HG02763 (cell line): Measurements from ENCODE around the gene IL20RB.
"Not testable (repeated sequence)": the region's sequence is repeated elsewhere in the genome, so short reads cannot be mapped to it uniquely, and the experiment has no call there.

ENCODE experiments used
- ATAC-seq: cut with Tn5 transposase; IDR thresholded peaks from one replicate; pipeline ENCODE4 v1.9.1; 2021; ENCODE audit warnings: mild to moderate bottlenecking, moderate library complexity; ENCODE audit not compliant: unreplicated experiment

The IL20RB gene

GRCh38 chr3:136982520-136983138, 24.8 kb downstream of the IL20RB start:
- ATAC-seq, result no peak

- no peak for ATAC-seq
These were observed 27.1 kb downstream of the IL20RB start for GRCh38 chr3:136984837-136985236.

GRCh38 chr3:136987398-136987980, 29.7 kb downstream of the IL20RB start:
- ATAC-seq, result not testable (repeated sequence)

DNA sequence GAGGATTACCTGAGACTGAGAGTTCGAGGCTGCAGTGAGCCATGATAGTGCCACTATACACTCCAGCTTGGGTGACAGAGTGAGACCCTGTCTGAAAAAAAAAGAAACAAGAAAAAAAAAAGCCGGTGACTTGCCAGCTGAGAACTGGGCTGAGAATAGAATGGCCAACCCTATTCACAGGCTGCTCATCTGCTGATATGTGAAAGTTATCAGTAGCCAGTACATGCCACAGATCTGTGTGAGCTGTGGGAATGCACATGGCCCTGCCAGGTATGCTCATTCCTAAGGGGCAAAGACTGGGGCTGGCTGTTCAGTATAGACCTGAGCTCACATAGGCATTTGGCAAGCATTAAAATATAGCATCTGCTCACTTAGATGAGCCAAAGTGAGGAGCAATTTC, 30.9 kb downstream of the IL20RB start:
- no peak for ATAC-seq

DNA sequence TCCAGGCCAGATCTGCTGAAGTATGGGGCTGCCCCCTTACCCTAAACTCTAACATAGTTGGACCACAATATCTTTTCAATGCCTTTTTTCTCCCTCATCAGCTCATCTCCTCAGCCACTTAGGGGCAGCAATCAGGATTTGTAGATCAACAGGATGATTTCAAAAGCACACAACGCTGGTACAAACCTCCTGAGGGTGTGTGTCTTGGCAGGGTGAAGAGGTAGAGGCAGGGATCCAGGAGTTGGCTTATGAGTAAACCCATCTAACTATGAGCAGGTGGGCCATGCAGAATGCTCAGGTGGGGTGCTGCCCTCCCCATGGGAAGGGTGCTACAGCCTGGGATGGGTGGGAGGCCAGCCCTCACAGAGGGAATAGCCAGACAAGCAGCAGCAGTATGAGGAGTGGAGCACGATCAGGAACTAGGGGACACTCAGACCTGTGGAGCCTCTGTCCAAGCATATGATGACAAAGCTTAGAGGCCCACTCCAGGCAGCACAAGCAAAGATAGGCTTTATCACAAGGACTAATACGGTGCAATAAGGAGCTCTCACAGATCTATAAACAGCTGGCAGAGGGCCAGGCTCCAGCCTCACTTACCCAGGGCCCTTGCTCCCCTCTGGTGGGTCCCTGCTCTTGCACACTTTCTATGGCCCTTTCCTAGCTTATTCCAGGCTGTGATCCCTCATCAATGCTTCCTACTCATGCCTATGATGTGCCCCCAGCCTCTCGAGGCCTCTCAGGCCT, 32.2 kb downstream of the IL20RB start:
- ATAC-seq, result no peak

GRCh38 chr3:136990826-136991225, 33.0 kb downstream of the IL20RB start:
- ATAC-seq, result no peak

DNA sequence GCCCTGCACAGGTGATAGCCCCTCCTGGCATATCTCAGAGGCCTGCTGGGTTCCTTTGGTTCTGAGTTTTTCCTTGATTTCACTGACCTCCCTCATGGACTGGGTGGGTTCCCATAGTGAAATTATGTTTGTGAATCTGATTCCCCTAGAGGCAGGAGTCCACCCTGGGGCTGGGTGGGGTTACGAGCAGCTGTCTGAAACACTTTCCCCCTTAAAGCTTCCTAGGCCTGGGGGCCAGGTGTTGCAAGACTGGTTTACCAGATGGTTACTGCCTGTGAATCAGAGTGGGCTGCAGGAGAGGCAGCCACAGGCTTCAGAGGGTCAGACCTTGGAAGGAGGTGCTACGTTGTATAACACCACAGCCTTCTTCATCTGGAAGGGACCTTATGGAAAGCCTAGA, 34.3 kb downstream of the IL20RB start:
- ATAC-seq, result no peak

GRCh38 chr3:136994772-136995516, 37.2 kb downstream of the IL20RB start:
- no peak for ATAC-seq

DNA sequence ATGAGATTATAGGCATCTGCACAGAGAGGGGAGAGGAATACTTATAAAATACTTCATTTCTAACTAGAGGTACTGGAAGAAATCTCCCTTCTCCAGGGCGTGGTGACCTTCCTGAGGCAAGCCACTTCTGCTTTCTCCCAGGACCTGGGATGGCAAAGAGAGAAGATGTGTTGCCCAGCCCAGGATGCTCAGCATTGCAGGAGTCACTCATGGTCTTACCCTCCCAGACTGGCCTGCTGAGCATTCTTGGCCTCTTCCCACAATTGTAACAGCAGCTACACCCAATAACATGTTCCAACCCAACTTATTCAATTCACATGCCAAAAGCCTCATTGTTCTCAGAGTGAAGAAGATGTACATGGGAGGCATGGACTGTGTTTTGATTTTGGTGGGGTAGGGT, 37.9 kb downstream of the IL20RB start:
- no peak for ATAC-seq

DNA sequence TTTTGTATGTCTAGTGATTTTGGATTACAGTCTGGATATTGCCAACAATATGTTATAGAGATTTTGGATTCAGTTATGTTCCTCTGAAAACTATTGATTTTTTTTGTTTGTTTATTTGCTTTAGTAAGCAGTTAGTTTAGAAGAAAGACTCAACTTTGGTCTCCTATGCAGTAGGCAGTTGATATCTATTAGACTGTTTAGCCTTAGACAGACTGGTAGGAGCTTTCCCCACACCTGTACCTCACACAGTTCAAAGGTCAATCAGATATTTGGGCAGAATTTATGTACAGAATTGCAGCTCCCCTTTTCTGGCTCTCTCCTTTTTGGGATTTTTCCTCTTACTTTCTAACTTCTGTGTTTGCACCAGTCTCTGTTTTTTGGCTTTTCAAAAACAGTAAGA, 42.3 kb downstream of the IL20RB start:
- no peak for ATAC-seq

DNA sequence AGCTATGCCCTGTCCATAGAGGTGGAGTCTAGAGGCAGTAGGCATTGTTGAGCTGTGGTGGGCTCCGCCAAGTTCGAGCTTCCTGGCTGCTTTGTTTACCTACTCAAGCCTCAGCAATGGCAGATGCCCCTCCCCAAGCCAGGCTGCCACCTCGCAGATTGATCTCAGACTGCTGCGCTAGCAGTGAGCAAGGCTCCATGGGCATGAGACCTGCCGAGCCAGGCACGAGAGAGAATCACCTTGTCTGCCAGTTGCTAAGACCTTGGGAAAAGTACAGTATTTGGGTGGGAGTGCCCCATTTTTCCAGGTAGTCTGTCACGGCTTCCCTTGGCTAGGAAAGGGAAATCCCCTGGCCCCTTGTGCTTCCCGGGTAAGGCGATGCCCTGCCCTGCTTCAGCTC, 49.6 kb downstream of the IL20RB start:
- ATAC-seq, result not testable (repeated sequence)

DNA sequence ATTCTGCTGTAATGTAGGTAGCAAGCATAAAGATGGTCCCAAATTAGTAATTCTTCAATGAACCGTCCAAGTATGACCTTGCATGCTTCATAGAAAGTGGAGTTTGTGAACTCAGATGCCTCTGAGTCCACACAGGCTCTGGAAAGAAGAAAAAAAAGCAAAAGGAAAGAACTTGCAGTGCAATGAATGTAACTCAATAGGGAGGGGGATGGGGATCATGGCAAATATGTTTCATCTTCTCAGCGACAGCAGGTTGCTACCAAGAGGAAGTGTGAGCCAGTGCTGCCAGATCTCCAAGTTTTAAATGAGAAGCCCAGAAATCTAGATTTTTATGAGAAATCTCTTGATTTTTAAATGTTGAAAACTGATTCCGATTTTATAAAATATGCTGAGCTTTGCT, 50.3 kb downstream of the IL20RB start:
- ATAC-seq, result no peak

DNA sequence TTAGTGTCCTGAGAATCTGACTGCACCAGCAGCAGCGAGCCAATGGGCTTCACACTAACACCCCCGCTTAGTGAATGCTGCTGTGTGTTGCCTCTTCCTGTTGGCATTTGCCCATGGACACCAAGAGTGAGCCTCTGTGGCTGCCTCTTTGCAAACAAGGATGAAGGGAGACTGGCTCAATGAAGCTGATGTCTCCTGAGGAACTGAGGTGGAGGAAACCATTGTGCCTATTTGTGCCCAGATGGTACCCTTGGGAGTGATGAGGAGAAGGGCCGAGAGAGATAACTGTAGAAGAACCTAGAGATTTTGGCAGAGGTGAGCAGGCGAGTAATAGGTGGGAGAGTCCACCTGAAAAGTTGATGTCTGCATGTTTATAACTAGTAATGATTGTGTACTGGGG, 51.2 kb downstream of the IL20RB start:
- no peak for ATAC-seq

GRCh38 chr3:137010137-137010536, 52.4 kb downstream of the IL20RB start:
- no peak for ATAC-seq

GRCh38 chr3:137011153-137011552, 53.4 kb downstream of the IL20RB start:
- ATAC-seq, result no peak

GRCh38 chr3:137012097-137012501, 54.3 kb downstream of the IL20RB start:
- ATAC-seq, result no peak

- peak; percentile 85 for ATAC-seq
These were observed 56.3 kb downstream of the IL20RB start for GRCh38 chr3:137013951-137014688.

GRCh38 chr3:137017316-137017715, 59.5 kb downstream of the IL20RB start:
- ATAC-seq, result not testable (repeated sequence)

DNA sequence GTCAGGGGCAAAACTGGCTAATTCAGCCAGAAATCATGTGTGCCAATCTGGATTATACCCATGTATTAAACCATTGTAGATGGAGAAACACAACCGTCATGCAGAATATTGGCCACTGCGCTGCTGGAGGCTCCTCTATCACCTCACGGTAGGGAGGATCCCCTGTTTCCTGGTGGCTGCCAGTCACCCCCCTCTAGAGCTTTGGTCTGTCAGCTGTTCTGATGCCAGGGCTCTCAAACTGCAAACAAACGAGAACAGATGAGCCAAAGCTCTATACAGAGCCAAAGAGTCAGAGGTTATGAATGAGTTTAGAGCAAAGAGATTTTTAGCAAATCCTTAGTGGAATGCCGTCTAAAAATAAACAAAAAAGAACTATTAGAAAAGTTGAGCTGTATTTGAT, 62.5 kb downstream of the IL20RB start:
- no peak for ATAC-seq

DNA sequence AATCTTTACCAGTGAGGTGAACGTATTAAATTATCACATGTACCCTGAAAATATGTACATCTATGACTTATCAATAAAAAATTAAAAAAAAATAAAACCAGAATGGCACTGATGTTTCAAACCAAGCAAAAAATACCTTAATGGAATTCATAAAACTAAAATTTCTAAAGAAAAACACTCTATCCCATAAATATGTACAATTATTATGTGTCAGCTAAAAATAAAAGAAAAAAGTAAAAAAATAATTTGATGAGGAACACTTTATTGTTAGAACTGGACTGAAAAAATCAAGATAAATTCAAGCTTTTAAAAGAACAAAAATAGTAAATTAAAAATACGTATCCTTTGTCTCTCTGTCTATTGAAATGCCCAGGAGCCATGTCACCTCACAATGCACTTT, 63.1 kb downstream of the IL20RB start:
- ATAC-seq, result no peak

GRCh38 chr3:137024348-137024747, 66.6 kb downstream of the IL20RB start:
- no peak for ATAC-seq
